ENCODE measurements around the gene BLOC1S1.

GRCh38 chr12:55741931-55742680 is 26.3 kb downstream of the BLOC1S1 start:
- TF ChIP-seq CTCF (conservative IDR thresholded peaks at IDR 0.05; ENCODE audit: low read length) (no peak), EZH2phosphoT487 (IDR thresholded peaks at IDR 0.05; ENCODE audit: borderline replicate concordance, low read depth, low read length) (no peak)

Data from OCI-LY7 (cell line).